SJSA1 (cell line): ENCODE results near the gene HLF. TPM values are rescaled to one million over a fixed set of nuclear protein-coding genes. Genes with fewer than 3 reads are reported as not detected.

Experiments
- DNase-seq, 2 experiments: peaks; one replicate each; pipeline ENCODE4 v3.0.0-alpha.2; 2015 to 2020; ENCODE audit warnings: low spot score in 2 of 2, low read depth in 1 of 2
- H3K27ac ChIP-seq: fragments of 250-450 bp; sonication (Bioruptor Pico); 2 replicates; pipeline ENCODE4 v1.5.1; 2020; ENCODE audit warnings: mild to moderate bottlenecking, moderate library complexity
- H3K27me3 ChIP-seq: fragments of 250-450 bp; sonication (Bioruptor Pico); replicated peaks from 2 replicates; pipeline ENCODE4 v1.5.1; 2020; ENCODE audit warnings: mild to moderate bottlenecking, moderate library complexity
- H3K36me3 ChIP-seq: fragments of 250-450 bp; sonication (Bioruptor Pico); 2 replicates; pipeline ENCODE4 v1.5.1; 2020; ENCODE audit warnings: mild to moderate bottlenecking
- H3K4me1 ChIP-seq: fragments of 250-450 bp; sonication (Bioruptor Pico); replicated peaks from 2 replicates; pipeline ENCODE4 v1.6.1; 2021; ENCODE audit warnings: mild to moderate bottlenecking
- H3K4me3 ChIP-seq: fragments of 250-450 bp; sonication (Bioruptor Pico); 2 replicates; pipeline ENCODE4 v1.5.1; 2020; ENCODE audit warnings: mild to moderate bottlenecking
- H3K9me3 ChIP-seq: fragments of 250-450 bp; sonication (Bioruptor Pico); replicated peaks from 2 replicates; pipeline ENCODE4 v1.5.1; 2020; ENCODE audit warnings: mild to moderate bottlenecking
- total RNA-seq: library from RNA; depleted of rRNA; stranded (reverse); fragments of >200 nt; shearing (Covaris generic); gene quantifications from 2 replicates; pipeline ENCODE4 v1.2.3, GENCODE V29; 2014

The HLF gene
- total RNA-seq, 1 experiment from 2014 or later, result 0.08 TPM

DNA sequence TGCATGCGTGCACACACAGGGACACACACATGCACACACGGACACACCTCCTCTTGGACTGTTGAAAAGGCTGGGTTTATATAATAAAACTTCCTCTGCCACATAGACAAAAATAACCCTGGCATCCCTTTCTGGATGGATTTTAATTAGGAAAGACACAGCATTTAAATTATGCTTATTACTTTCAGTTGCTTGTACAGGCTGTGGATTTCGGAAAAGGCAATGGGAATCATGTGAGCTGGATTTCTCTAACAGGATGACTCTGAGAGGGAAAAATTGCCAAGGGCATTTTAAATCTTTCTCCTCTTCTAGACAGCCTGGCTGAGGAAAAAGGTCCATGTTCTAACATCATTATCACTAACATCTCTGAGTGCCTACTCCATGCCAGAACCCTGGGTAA is 75.9 kb downstream of the HLF start:
- Histone ChIP-seq H3K27me3 (no peaks in the 10 kb centered on the region), H3K4me3 (no peak overlapping the region), H3K4me1 (no peaks in the 10 kb centered on the region), H3K36me3 (no peaks in the 10 kb centered on the region), H3K9me3 (no peaks in the 10 kb centered on the region), H3K27ac (no peak overlapping the region)
- DNase-seq, result no peak

DNA sequence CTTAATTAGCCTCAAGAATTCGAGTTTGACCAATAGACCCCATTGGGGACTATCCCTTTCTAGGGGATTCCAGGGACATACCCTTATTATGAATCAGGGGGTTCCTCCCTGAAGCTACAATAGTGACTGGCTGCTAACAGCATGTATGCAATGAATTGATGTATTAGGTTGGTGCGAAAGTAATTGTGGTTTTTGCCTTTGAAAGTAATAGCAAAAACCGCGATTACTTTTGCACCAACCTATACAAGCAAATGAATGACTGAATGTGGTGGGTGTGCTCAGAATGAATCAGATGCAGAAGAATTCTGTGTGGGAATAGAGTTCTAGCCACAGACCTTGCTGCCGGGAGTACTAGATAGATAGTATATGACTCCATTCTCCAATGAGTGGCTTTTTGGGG is 76.7 kb downstream of the HLF start:
- no peaks in the 10 kb centered on the region for H3K27me3 ChIP-seq
- H3K27ac ChIP-seq, result no peak overlapping the region
- H3K4me1 ChIP-seq, result no peaks in the 10 kb centered on the region
- H3K4me3 ChIP-seq, result no peak overlapping the region
- DNase-seq, result no peak
- no peaks in the 10 kb centered on the region for H3K36me3 ChIP-seq
- H3K9me3 ChIP-seq, result no peaks in the 10 kb centered on the region

DNA sequence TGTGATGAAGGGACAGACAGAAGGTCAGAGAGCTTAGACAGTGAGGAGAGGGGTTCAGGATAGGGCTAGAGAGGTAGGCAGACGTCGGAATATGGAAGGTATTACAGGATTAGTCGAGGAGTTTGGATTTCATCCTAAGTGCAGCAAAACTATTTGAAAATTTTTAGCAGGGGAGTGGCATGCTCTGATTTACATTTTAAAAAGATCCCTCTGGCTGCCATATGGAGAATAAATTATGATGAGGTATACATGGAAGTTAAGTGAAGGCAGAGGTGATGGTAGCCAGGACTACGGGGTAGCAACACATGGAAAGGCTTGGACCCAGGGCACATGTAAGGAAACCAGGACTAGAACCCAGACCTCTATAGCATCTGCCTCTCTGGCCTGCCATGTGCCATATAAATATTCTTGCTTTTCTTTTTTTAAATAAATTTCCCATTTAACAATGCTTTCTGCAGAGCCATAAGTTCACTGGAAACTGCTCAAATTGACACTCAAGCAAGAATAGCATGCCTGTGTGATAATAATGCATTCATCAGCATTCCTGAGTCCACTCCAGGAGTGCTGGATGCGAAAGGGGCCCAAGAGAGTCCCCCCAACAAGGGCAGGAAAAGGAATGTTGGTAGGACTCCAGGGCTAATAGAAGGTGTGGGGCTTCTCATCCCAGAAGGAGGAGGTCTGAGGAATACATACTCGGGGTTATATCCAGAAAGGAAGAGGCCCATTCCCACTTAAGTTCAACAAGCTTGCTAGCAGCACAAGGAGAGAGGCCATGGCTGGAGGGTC is 78.2 kb downstream of the HLF start:
- Histone ChIP-seq H3K27ac (no peak overlapping the region), H3K36me3 (no peaks in the 10 kb centered on the region), H3K4me1 (no peaks in the 10 kb centered on the region), H3K9me3 (no peaks in the 10 kb centered on the region), H3K27me3 (no peaks in the 10 kb centered on the region), H3K4me3 (no peak overlapping the region)
- DNase-seq, result no peak

DNA sequence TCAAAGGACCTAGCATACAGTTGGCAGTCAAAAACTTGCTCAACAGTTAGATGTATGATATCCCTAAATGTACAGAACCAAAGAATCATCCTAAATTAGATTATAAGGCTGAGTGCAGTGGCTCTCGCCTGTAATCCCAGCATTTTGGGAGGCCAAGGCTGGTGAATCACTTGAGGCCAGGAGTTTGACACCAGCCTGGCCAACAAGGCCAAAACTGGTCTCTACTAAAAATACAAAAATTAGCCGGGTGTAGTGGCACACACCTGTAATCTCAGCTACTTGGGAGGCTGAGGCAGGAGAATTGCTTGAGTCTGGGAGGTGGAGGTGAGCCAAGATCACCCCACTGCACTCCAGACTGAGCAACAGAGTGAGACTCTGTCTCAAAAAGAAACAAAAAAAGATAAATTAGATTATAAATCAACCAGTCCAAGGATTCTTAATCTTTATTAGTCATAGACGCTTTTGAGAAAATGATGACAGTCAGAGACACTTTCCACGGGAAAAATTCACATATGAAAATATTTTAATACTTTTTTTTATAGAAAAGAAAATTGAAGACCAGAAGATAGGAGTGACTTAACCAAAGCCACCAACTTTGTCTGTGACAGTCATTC is 79.2 kb downstream of the HLF start:
- Histone ChIP-seq H3K36me3 (no peaks in the 10 kb centered on the region), H3K4me1 (no peaks in the 10 kb centered on the region), H3K4me3 (no peak overlapping the region), H3K27ac (no peak overlapping the region), H3K9me3 (no peaks in the 10 kb centered on the region), H3K27me3 (no peaks in the 10 kb centered on the region)
- DNase-seq, result no peak

DNA sequence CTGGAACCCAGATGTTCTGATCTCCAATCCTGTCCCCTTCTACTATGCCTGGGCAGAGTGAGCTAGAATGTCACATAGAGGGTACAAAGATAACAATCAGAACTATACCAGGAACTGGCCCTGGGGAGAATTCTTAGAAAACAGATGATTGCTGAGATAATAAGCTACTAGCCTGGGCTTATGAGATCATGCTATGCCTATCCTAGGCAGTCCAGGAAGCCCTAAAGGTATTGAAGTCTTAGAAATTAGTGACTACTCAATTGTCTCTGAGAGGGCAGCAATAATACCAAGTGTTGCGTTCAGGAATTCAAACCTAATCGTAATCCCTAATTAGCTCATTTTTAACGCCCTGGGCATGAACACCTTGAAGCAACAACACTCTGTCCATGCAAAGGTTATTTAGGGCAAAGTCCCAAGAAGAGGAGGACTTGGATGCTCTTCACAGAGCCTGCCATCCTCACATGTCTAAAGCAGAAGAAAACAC is 79.8 kb downstream of the HLF start:
- H3K4me3 ChIP-seq, result no peak overlapping the region
- no peak for DNase-seq

DNA sequence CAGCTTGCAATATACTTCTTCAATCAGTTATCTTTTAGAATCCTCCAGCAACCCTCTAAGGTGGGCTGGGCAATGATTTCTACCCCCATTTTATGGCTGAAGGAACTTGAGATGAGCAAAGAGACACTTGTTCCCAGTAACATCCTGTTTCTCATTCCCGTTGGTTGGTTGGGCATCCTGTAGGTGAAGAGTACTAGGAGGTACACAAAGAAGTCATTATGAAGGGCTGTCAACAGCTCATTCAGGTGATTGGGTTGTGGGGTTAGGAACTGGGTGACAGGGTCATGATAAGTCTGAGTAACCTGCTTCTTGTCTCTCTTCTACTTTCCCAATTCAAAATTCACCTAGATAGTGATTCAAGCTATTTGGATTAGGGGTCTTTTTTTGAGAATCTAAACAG is 80.4 kb downstream of the HLF start:
- Histone ChIP-seq H3K27ac (no peak overlapping the region), H3K4me3 (no peak overlapping the region), H3K9me3 (no peaks in the 10 kb centered on the region), H3K36me3 (no peaks in the 10 kb centered on the region), H3K27me3 (no peaks in the 10 kb centered on the region), H3K4me1 (no peaks in the 10 kb centered on the region)
- DNase-seq, result no peak

More for the DNA sequence above, 79.8 kb downstream of the HLF start:
- H3K4me1 ChIP-seq, result no peaks in the 10 kb centered on the region
- no peaks in the 10 kb centered on the region for H3K36me3 ChIP-seq
- H3K27ac ChIP-seq, result no peak overlapping the region
- H3K9me3 ChIP-seq, result no peaks in the 10 kb centered on the region
- no peaks in the 10 kb centered on the region for H3K27me3 ChIP-seq

DNA sequence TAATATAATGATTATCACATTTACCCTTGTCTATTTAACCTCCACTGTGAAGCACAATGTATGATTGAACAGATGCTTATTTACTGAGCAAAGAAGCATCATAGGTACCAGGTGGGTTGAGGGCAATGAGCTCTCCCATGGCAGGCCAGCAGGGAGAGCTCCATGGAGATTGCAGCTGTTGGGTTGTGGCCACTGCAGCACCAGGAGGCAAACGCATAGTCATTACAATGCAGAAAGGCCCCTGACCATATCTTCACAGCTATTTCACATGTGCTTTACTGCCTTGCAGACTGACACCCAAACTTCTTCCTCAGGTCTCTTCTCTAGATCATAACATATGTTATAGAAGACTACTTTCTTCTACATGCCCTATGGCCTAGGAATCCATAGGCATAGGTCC is 81.9 kb downstream of the HLF start:
- Histone ChIP-seq H3K4me3 (no peak overlapping the region), H3K36me3 (no peaks in the 10 kb centered on the region), H3K27ac (no peak overlapping the region), H3K9me3 (no peaks in the 10 kb centered on the region), H3K27me3 (no peaks in the 10 kb centered on the region; the same call in 1 of the 2 replicates), H3K4me1 (no peaks in the 10 kb centered on the region)
- no peak for DNase-seq

DNA sequence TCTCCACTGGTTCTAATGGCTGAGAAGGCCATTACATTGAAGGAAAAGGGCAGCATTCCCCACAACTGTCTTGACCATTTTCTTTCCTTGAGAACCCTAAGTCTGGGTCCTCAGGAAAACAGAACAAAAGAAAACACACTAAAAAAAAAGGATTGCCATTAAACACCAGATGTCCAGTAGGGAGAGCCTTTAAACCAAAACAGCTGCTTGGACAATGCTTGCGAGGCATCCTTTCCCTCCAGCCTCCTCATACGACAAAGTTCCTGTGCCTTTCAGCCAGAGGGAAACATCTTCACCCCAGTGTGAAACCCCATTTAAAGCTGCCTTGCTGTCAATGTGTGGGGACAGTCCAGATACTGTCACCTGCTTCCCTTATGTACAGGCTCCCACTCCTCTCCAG is 82.6 kb downstream of the HLF start:
- Histone ChIP-seq H3K27ac (no peak overlapping the region), H3K36me3 (no peaks in the 10 kb centered on the region), H3K4me1 (no peaks in the 10 kb centered on the region), H3K9me3 (no peaks in the 10 kb centered on the region), H3K4me3 (no peak overlapping the region), H3K27me3 (no peaks in the 10 kb centered on the region; the same call in 1 of the 2 replicates)
- no peak for DNase-seq

DNA sequence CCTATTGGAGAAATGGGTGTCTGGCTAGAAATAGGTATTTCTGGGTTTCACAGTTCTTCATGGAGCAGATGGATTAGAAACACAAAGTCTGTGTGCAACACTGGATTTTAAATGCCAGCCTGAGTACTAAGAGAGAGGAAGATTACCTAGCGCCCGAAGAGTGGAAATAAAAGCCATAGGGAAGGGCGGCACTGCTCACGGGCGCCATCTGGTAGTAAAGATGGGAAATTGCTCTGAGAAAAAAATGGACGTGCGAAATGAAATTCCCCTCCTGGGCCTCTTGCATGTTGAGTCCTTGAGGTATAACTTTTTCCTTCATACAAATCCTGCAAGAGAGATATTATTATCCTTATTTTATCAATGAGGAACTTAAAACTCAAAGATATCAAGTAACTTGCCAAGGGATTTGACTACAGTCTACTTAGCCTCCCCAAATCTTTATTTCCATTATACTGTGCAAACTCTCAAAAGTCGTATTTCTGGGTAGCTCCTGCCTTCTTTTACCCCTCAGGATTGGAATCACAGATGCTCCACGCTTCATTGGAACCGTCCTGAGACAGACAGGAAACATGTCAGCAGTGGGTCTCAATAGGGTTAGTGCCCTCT is 84.1 kb downstream of the HLF start:
- H3K27me3 ChIP-seq, result no peaks in the 10 kb centered on the region; the same call in 1 of the 2 replicates
- H3K36me3 ChIP-seq, result no peaks in the 10 kb centered on the region
- DNase-seq, result peak in 1 of 2 experiments; percentile 45
- H3K9me3 ChIP-seq, result no peaks in the 10 kb centered on the region
- H3K4me1 ChIP-seq, result no peaks in the 10 kb centered on the region
- H3K4me3 ChIP-seq, result no peak overlapping the region
- no peak overlapping the region for H3K27ac ChIP-seq

DNA sequence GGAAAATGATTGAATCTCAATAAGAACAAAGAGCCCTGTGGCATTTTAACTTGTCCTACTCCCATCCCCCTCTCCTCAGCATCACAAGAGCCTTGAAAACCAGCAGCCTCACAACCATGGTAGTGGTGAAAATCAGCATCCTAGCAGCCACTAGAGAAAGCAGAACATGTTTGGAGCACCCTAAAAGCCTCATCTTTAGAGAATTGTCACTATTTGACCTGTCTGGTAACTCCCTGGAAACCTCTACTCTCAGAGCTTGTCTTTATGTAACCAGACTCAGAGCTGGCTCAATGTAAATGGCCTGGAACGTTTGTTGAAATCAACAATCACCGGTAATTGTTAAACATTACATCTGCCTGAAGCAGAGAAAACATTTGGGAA is 86.1 kb downstream of the HLF start:
- DNase-seq, result no peak
- Histone ChIP-seq H3K9me3 (no peaks in the 10 kb centered on the region), H3K4me3 (no peak overlapping the region), H3K4me1 (no peaks in the 10 kb centered on the region), H3K36me3 (no peaks in the 10 kb centered on the region), H3K27ac (no peak overlapping the region), H3K27me3 (no peaks in the 10 kb centered on the region; the same call in 1 of the 2 replicates)

DNA sequence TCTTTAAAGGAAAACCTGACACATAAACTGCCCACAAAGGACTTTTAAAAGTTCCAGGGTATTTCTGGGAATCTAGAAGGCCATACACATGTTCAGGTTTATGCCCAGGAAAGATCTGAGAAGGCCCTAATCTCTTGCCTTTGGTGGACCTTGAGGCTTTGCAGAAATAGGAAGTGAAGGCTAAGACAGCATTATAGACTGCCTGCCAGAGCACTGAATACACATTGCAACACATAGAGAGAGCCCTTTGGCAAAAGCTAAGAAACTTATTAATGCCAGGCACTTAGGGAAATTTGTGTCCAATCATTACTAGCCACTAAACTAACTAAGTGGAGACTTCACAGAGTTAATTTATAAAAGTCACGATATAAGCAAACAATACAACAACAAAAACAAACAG is 86.5 kb downstream of the HLF start:
- no peaks in the 10 kb centered on the region; the same call in 1 of the 2 replicates for H3K27me3 ChIP-seq
- H3K9me3 ChIP-seq, result no peaks in the 10 kb centered on the region
- H3K4me1 ChIP-seq, result no peaks in the 10 kb centered on the region
- no peak for DNase-seq
- no peaks in the 10 kb centered on the region for H3K36me3 ChIP-seq
- H3K27ac ChIP-seq, result no peak overlapping the region
- H3K4me3 ChIP-seq, result no peak overlapping the region

DNA sequence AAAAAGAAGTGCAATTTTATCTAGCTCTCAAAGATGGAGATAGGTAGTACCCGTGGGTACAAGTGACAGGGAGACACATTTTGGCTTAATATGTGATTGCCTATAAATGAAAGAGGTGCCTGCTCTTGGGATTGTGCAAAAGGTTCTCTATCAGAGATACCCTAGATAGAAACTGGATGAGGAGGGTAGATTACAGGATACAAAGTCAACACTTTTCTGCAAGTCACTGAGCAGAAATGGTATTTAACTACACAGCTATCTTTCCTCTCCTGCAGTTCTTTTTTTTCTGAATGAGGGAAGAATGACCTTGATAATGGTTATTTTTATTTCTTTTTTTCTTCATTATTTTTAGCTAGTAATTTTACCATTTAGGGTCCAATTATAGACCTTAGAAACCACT is 89.2 kb downstream of the HLF start:
- Histone ChIP-seq H3K4me1 (no peaks in the 10 kb centered on the region), H3K9me3 (no peaks in the 10 kb centered on the region), H3K36me3 (no peaks in the 10 kb centered on the region), H3K27me3 (no peaks in the 10 kb centered on the region; the same call in 1 of the 2 replicates), H3K27ac (no peak overlapping the region), H3K4me3 (no peak overlapping the region)
- DNase-seq, result no peak

DNA sequence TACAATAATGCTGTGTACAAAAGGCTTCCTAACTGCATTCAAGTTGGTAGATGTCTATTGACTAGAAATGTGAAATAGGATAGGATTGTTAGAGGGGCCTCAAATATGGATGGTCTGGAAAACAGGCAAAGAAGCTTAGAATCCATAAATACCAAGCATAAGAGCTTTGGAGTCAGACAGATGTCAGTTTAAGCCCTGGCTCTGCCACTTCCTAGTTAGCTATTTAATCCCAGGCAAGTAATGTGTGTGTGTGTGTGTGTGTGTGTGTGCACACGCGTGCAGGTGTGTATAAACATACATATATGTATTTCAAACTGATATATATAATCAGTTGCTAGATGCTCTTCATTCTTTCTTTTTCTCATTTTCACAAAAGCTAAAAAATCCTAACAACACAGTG is 90.2 kb downstream of the HLF start:
- no peak overlapping the region for H3K4me3 ChIP-seq
- no peak for DNase-seq
- H3K36me3 ChIP-seq, result no peaks in the 10 kb centered on the region
- H3K9me3 ChIP-seq, result no peaks in the 10 kb centered on the region
- no peak overlapping the region for H3K27ac ChIP-seq
- H3K4me1 ChIP-seq, result no peaks in the 10 kb centered on the region
- no peaks in the 10 kb centered on the region; the same call in 1 of the 2 replicates for H3K27me3 ChIP-seq
